AG04450 (cell line): ENCODE data around the gene THAP10. TPM values are rescaled to one million over a fixed set of nuclear protein-coding genes. Genes with fewer than 3 reads are reported as not detected.

Experiments
- CTCF ChIA-PET: fragments of 300-600, 350-600 bp; formaldehyde crosslinking; extraction: SDS; loops from one replicate; lab custom pipeline; 2022; ENCODE audit warnings: antibody characterized with exemption, inconsistent platforms; lab: Charles Lee
- POLR2A ChIA-PET: fragments of 350-600 bp; formaldehyde crosslinking; extraction: SDS; loops from one replicate; lab custom pipeline; 2021; ENCODE audit warnings: antibody characterized with exemption, inconsistent platforms; lab: Yijun Ruan, JAX
- DNase-seq: peaks from one replicate; pipeline ENCODE4 v3.0.0-alpha.2; 2011; ENCODE audit warnings: low read depth, low spot score
- H3K27ac ChIP-seq: one replicate; pipeline ENCODE4 v1.5.1; 2012; ENCODE audit warnings: low read depth, low read length, control low read depth
- H3K27me3 ChIP-seq: one replicate; pipeline ENCODE4 v1.6.0; 2012; ENCODE audit warnings: low read length; ENCODE audit not compliant: control insufficient read depth, insufficient read depth
- H3K4me3 ChIP-seq: 2 replicates; pipeline ENCODE4 v1.5.1; 2011; ENCODE audit warnings: mild to moderate bottlenecking, low read depth, low read length, control low read depth
- H3K9me3 ChIP-seq: 2 replicates; pipeline ENCODE4 v1.5.1; 2012; ENCODE audit warnings: low read length; ENCODE audit not compliant: control insufficient read depth, insufficient read depth
- polyA plus RNA-seq: library from polyadenylated mRNA; depleted of rRNA; stranded (reverse); fragments of >200 nt; gene quantifications from 2 replicates; pipeline ENCODE4 v1.2.3, GENCODE V29; 2011
- TF ChIP-seq, protein P1 (sequence below): IDR thresholded peaks from 2 replicates; pipeline ENCODE4 v1.5.1; 2011; ENCODE audit warnings: low read depth, low read length, control low read depth, inconsistent platforms

The THAP10 gene
- polyA plus RNA-seq, 1 experiment, result 5.7 TPM

DNA sequence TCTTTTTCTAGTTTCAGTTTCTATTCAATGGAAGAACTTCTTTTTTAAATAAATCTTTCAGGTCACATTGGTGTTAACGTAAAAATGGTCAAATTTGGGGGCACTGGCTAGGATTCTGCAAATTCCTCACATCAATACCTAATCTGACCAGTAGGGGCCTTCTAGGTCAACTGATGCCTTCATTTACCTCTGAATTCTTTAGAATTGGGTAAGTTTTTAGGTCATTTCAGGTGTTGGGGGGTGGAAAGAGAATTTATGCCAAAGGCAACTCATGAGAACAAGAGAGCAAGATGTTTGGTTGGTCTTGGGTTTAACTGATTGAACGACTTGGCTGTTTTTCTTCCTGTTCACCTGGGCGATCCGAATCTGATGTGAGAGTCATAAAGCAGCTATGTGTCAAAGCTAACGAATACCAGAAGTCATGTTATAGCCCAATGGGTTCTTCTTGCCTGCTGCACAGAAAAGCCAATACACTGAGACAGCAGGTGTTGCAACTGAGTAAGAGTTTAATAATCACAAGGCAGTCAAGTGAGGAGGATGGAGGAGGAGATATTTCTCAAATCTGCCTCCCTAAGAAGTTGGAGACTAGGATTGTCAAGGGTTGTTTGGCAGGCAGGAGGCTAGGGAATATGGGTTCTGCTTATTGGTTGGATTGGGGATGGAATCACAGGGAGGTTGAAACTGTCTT, 15.7 kb upstream of the THAP10 start:
- no peak for DNase-seq
- Histone ChIP-seq H3K9me3 (peaks cover 16% of the 10 kb centered on the region; the same call in 1 of the 2 replicates), H3K27ac (no peak overlapping the region), H3K4me3 (no peak overlapping the region), H3K27me3 (no peaks in the 10 kb centered on the region)
- CTCF ChIA-PET, result no interaction called here
- TF ChIP-seq, protein P1, sequence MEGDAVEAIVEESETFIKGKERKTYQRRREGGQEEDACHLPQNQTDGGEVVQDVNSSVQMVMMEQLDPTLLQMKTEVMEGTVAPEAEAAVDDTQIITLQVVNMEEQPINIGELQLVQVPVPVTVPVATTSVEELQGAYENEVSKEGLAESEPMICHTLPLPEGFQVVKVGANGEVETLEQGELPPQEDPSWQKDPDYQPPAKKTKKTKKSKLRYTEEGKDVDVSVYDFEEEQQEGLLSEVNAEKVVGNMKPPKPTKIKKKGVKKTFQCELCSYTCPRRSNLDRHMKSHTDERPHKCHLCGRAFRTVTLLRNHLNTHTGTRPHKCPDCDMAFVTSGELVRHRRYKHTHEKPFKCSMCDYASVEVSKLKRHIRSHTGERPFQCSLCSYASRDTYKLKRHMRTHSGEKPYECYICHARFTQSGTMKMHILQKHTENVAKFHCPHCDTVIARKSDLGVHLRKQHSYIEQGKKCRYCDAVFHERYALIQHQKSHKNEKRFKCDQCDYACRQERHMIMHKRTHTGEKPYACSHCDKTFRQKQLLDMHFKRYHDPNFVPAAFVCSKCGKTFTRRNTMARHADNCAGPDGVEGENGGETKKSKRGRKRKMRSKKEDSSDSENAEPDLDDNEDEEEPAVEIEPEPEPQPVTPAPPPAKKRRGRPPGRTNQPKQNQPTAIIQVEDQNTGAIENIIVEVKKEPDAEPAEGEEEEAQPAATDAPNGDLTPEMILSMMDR, result peak; percentile 29
- POLR2A ChIA-PET, result no interaction called here

DNA sequence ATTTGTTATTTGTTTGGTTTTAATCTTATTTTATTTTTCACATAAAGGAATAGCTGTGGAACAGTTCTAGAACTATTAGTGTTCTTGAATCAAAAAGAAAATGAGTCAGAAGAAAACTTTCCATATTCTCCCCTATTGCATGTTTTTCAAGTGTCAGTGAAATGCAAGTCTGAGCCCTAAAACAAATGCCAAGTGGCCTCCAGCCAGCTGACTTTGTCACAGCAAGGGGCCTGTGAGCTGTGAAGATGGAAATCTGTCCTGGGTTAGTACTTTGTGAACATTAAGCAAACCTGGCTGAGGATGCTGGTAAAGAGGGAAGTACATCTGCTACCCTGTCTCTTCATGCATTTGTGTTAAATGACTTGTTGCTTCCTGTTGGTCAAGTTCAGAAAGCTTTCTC, 14.6 kb upstream of the THAP10 start:
- ChIA-PET CTCF (interaction anchor here (1.1 kb wide), 1 partner anchor 9 kb away, joined by 4 read pairs; no protein-coding TSS in a partner anchor), POLR2A (interaction anchor here (0.9 kb wide), 1 partner anchor 9 kb away, joined by 3 read pairs; no protein-coding TSS in a partner anchor)
- H3K27me3 ChIP-seq, result no peaks in the 10 kb centered on the region
- H3K4me3 ChIP-seq, result no peak overlapping the region
- DNase-seq, result no peak
- H3K9me3 ChIP-seq, result peaks cover 16% of the 10 kb centered on the region; the same call in 1 of the 2 replicates
- H3K27ac ChIP-seq, result no peak overlapping the region
- TF ChIP-seq, protein P1, result no peak

DNA sequence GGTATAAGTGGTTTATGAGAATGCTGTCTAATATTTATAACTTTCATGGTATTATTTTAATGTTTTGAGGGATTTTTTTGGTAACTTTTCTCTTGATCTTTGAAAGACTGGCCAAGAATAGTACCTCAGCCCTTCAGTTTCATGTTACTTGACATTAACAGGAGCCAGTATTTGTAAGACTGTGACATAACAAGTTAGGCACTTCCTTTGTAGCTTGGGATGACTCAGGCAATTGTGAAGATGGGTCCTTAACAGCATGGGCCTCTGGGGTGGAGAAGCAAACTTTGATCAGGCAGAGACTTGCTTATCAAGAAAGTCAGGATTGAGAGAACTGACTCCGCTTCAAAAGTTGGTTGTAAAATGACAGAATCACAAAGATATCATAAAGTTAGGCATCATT, 9.9 kb upstream of the THAP10 start:
- Histone ChIP-seq H3K27me3 (no peaks in the 10 kb centered on the region), H3K4me3 (no peak overlapping the region), H3K9me3 (peaks cover 3% of the 10 kb centered on the region; the same call in 1 of the 2 replicates), H3K27ac (peak overlapping the region; percentile 79)
- POLR2A ChIA-PET, result no interaction called here
- CTCF ChIA-PET, result no interaction called here
- DNase-seq, result peak; percentile 65
- TF ChIP-seq, protein P1, result no peak

DNA sequence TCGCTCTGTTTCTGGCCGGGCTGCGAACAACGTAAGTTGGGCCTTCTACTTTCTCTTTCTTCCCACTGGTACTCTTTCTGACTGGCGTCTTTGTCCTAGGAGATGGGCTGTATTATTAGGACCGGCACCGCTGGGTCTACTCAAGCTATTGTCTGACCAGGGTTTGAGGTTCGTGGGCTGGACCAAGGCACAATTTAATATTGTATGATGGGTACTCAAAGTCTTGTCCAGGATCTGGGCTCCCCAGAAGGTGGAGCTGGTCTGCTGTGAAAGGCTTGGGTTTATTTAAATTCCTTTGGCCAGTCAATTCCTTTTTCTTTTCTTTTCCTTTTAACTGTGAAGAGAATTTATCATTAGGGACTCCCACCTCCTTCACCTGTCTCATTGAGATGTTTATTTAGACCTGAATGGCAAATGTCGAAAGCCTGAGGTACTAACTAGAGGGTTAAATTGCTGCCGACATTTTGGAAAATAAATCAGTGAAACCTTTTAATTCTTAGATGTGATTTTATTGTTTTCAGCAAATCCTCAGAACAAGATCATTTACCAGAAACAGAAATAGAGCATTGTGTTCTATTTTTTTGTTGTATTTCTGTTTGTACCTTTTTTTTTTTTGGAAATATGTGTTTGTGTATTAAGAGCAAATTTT, 803 bp upstream of the THAP10 start:
- no peak for DNase-seq
- Histone ChIP-seq H3K27ac (peak overlapping the region; percentile 89), H3K9me3 (no peaks in the 10 kb centered on the region; the same call in 1 of the 2 replicates), H3K27me3 (no peaks in the 10 kb centered on the region), H3K4me3 (peak overlapping the region; percentile 82)
- ChIA-PET CTCF (interaction anchor here (0.6 to 1.5 kb wide), 13 partner anchors 11 to 908 kb away, joined by 3 to 5 read pairs (median 3); partner anchors contain the start of gene UACA), POLR2A (interaction anchor here (0.6 to 1.5 kb wide), 2 partner anchors 39 to 602 kb away, joined by 5 to 7 read pairs; partner anchors contain the start of gene LARP6)
- TF ChIP-seq, protein P1, result peak; percentile 80

DNA sequence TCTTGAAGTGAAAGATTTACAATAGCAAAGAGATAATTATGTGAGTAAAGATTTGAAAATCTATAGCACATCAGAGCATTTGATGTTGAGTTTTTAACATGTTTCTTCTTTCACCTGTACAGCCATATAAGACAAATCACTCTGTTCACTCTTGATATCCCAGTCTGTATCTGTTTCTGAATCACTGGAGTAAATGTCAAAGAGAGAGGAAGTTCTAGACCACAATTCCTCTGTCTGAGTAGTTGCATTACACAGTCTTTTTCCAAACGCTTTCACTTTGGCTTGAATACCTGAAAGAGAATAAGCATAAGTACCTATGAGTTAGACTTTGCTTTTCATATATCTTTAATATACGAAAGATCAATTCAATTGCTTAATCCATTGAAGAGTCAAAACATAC, 9.9 kb downstream of the THAP10 start:
- H3K27me3 ChIP-seq, result no peaks in the 10 kb centered on the region
- ChIA-PET CTCF (interaction anchor here (1.5 to 1.6 kb wide), 2 partner anchors 11 to 70 kb away, joined by 4 to 5 read pairs; partner anchors contain the start of gene LRRC49), POLR2A (no interaction called here)
- DNase-seq, result no peak
- H3K4me3 ChIP-seq, result no peak overlapping the region
- TF ChIP-seq, protein P1, result no peak
- H3K9me3 ChIP-seq, result no peaks in the 10 kb centered on the region
- H3K27ac ChIP-seq, result no peak overlapping the region
